ENCODE data around the gene SORCS2. TPM values are rescaled to one million over a fixed set of nuclear protein-coding genes. Genes with fewer than 3 reads are reported as not detected.

The SORCS2 gene
- total and polyA plus RNA-seq, 2 of the 8 experiments (the other 6 are each of a cell fraction or from before 2014, with no cell fraction given), result 0.36 to 1.8 TPM

- H3K4me2 ChIP-seq (ENCODE audit: insufficient read depth in 1 of 2, low read depth in 2 of 2, low read length in 2 of 2), result no peak overlapping the region
- H3K23me2 ChIP-seq (ENCODE audit: low read depth, low read length), result 0 out of 2 replicates have a peak, but pooled peaks cover 2% of the 10 kb centered on the region
- ChIA-PET POLR2A (ENCODE audit: partially characterized antibody) (no interaction called here), CTCF (ENCODE audit: partially characterized antibody) (no interaction called here)
- no peaks in the 10 kb centered on the region for H3K27me3 ChIP-seq (replicated peaks in 1 of 4; ENCODE audit: control insufficient read depth in 3 of 4, extremely low read depth in 1 of 4, insufficient read depth in 3 of 4, low read length in 3 of 4)
- H3K79me2 ChIP-seq (ENCODE audit: control insufficient read depth in 1 of 2, insufficient read depth in 2 of 2, low read length in 2 of 2), result no peaks in the 10 kb centered on the region
- H3K9me3 ChIP-seq (ENCODE audit: insufficient read depth in 2 of 2, low read depth in 1 of 2, low read length in 1 of 2), result no peaks in the 10 kb centered on the region
- H3K36me3 ChIP-seq (ENCODE audit: control insufficient read depth in 2 of 4, insufficient read depth in 4 of 4, low read length in 3 of 4), result no peaks in the 10 kb centered on the region
- H2AK5ac ChIP-seq (ENCODE audit: low read depth, low read length), result no peak overlapping the region
- H3K56ac ChIP-seq (replicated peaks; ENCODE audit: insufficient read length, low read depth, low read length), result no peak overlapping the region
- no peak overlapping the region for H3K27ac ChIP-seq (ENCODE audit: low read depth, low read length)
- H3K4me3 ChIP-seq (ENCODE audit: extremely low read depth in 1 of 4, insufficient read depth in 2 of 4, low read depth in 3 of 4, low read length in 4 of 4), result no peak overlapping the region
- H4K8ac ChIP-seq (ENCODE audit: extremely low read depth, insufficient read depth, low read length), result no peak overlapping the region
- FAIRE-seq, result no peak
- H3K23ac ChIP-seq (ENCODE audit: insufficient read length), result no peak overlapping the region
- H3K18ac ChIP-seq (ENCODE audit: extremely low read depth, low read length), result no peak overlapping the region
- H4K91ac ChIP-seq (replicated peaks; ENCODE audit: insufficient read length, low read length), result no peak overlapping the region
- H2BK5ac ChIP-seq (ENCODE audit: low read depth, low read length), result no peak overlapping the region
- H3K9ac ChIP-seq (replicated peaks in 1 of 4; ENCODE audit: extremely low read depth in 1 of 4, low read depth in 3 of 4, low read length in 3 of 4), result no peak overlapping the region
- H3K79me1 ChIP-seq (ENCODE audit: low read depth, low read length), result no peaks in the 10 kb centered on the region
- H3K14ac ChIP-seq (ENCODE audit: insufficient read length), result no peak overlapping the region
- H4K5ac ChIP-seq (ENCODE audit: insufficient read length, low read depth, low read length), result no peak overlapping the region
- DNase-seq (ENCODE audit: low read depth in 1 of 2, low spot score in 2 of 2), result no peak
- H2BK12ac ChIP-seq (ENCODE audit: low read depth, low read length), result no peak overlapping the region
- TF ChIP-seq BACH1 (IDR thresholded peaks at IDR 0.05; ENCODE audit: low read length) (no peak), RBBP5 (IDR thresholded peaks at IDR 0.05; ENCODE audit: borderline replicate concordance, low read depth, low read length) (no peak), JUN (IDR thresholded peaks at IDR 0.05; ENCODE audit: low read depth, low read length) (no peak), CBX5 (IDR thresholded peaks at IDR 0.05; ENCODE audit: low read depth, low read length) (no peak), NRF1 (IDR thresholded peaks at IDR 0.05; ENCODE audit: low read depth, low read length) (no peak), GTF2F1 (IDR thresholded peaks at IDR 0.05; ENCODE audit: borderline replicate concordance, low read depth, low read length) (no peak), ATF2 (IDR thresholded peaks at IDR 0.05; ENCODE audit: low read length) (no peak), EZH2 (IDR thresholded peaks at IDR 0.05; ENCODE audit: low read depth, low read length, severe bottlenecking) (no peak), HDAC6 (IDR thresholded peaks at IDR 0.05; ENCODE audit: low read depth, low read length) (no peak), EP300 (IDR thresholded peaks at IDR 0.05; ENCODE audit: borderline replicate concordance in 1 of 2, low read depth in 2 of 2, low read length in 2 of 2) (no peak), GABPA (IDR thresholded peaks at IDR 0.05; ENCODE audit: borderline replicate concordance, insufficient read depth, low read length) (no peak), FOSL1 (IDR thresholded peaks at IDR 0.05; ENCODE audit: insufficient read depth, low read depth, low read length) (no peak), KDM5A (IDR thresholded peaks at IDR 0.05; ENCODE audit: low read length) (no peak)
- H2BK120ac ChIP-seq (replicated peaks; ENCODE audit: low read depth, low read length), result no peak overlapping the region
- 84% methylated on average over 13 of the region's 13 CpGs; no CpG with 5 or more reads in 1 of the 2 experiments for WGBS, 2 experiments (ENCODE audit: extremely low coverage in 1 of 2, insufficient coverage in 1 of 2, insufficient read length in 1 of 2, insufficient replicate concordance in 2 of 2, low coverage in 1 of 2, low lambda C conversion rate in 2 of 2, missing lambda C conversion rate in 1 of 2)
- peaks cover 0 to 4% of the 10 kb centered on the region in 2 experiments for H4K20me1 ChIP-seq (replicated peaks in 1 of 2; ENCODE audit: control insufficient read depth in 1 of 2, insufficient read depth in 2 of 2, low read length in 2 of 2)
- no peak overlapping the region for H3K4ac ChIP-seq (replicated peaks; ENCODE audit: insufficient read length, low read depth, low read length)
- H3K4me1 ChIP-seq (replicated peaks in 1 of 4; ENCODE audit: control insufficient read depth in 3 of 4, insufficient read depth in 4 of 4, low read length in 3 of 4), result no peaks in the 10 kb centered on the region
- no peak overlapping the region for H2AFZ ChIP-seq (ENCODE audit: low read length)
- no peak overlapping the region for H2BK15ac ChIP-seq (ENCODE audit: low read length)
- no peak overlapping the region for H2BK20ac ChIP-seq (ENCODE audit: low read length)
Measured at GRCh38 chr4:7388627-7389026, 196.3 kb downstream of the SORCS2 start.
